Measurements from ENCODE around the gene C2CD4D. TPM values are rescaled to one million over a fixed set of nuclear protein-coding genes. Genes with fewer than 3 reads are reported as not detected.

C2CD4D gene
- total RNA-seq, 1 donor from 2014 or later: not detected

DNA sequence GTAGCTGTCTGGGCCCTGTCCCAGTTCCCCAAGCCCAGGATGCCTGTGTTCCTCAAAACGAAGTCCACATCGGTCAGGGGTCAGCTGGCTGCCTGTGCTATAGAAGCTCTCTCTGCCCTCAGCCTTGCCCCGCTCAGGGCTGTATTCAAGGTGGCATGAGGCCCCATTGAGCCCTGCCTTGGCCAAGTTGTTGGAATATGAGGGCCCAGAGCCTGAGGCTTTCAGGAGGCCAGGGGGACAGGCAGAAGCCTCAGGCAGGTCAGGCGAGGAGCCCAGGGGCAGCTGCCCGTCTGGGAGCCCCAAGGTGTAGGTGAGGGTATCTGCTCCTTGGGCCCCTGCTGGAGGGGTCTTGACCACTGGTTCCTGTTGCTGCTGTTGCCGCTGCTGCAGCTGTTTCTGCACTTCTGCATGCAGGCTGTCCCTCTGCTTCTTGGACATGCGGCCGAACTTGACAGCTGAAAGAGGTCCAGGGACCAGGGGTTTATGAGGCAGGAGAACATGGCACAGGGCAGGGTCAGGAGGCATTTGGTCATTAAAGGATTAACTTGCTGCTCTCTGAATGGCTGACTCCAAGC is 24.6 kb downstream of the C2CD4D start:
- Histone ChIP-seq H3K27ac (no peak overlapping the region), H3K4me1 (no peaks in the 10 kb centered on the region), H3K27me3 (no peaks in the 10 kb centered on the region), H3K4me3 (no peak overlapping the region), H3K36me3 (no peaks in the 10 kb centered on the region), H3K9me3 (no peaks in the 10 kb centered on the region)
- no peak for TF ChIP-seq CTCF (IDR thresholded peaks at IDR 0.05)
- no peak for DNase-seq (ENCODE audit: low spot score in 2 of 2)
- intact Hi-C loops (cut with DNase I): no loop called here

DNA sequence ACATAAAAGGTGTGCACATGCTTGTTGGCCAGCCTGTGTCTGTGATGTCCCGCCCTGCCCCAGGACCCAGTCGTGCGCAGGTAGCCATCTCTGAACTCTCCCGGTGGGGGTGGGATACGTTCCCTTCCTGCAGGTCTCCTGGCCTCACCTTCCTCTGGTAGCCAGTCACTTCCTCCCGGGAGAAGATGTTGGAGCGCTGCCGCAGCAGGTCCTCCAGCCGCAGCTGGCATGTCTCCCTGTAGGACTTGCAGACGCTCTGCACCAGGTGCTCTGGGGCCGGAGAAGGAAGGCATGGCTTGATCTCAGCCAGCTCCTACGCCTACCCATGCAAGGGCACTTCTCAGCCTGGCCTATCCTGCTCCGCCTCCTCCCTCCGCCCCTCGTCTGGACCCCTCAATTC is 25.2 kb downstream of the C2CD4D start:
- intact Hi-C loops (cut with DNase I): no loop called here
- H3K27ac ChIP-seq: no peak overlapping the region
- no peaks in the 10 kb centered on the region for H3K4me1 ChIP-seq
- H3K4me3 ChIP-seq: no peak overlapping the region
- no peaks in the 10 kb centered on the region for H3K9me3 ChIP-seq
- H3K27me3 ChIP-seq: no peaks in the 10 kb centered on the region
- no peak for DNase-seq (ENCODE audit: low spot score in 2 of 2)
- no peaks in the 10 kb centered on the region for H3K36me3 ChIP-seq
- TF ChIP-seq CTCF (IDR thresholded peaks at IDR 0.05): no peak

- no peak for DNase-seq (ENCODE audit: low spot score in 2 of 2)
- no peak for TF ChIP-seq CTCF (IDR thresholded peaks at IDR 0.05)
- H3K36me3 ChIP-seq: no peaks in the 10 kb centered on the region
- no peaks in the 10 kb centered on the region for H3K9me3 ChIP-seq
- H3K27ac ChIP-seq: no peak overlapping the region
- no peak overlapping the region for H3K4me3 ChIP-seq
- H3K27me3 ChIP-seq: no peaks in the 10 kb centered on the region
- H3K4me1 ChIP-seq: no peaks in the 10 kb centered on the region
- intact Hi-C loops (cut with DNase I): no loop called here
Observed at GRCh38 chr1:151813271-151813977, 26.2 kb downstream of the C2CD4D start.

DNA sequence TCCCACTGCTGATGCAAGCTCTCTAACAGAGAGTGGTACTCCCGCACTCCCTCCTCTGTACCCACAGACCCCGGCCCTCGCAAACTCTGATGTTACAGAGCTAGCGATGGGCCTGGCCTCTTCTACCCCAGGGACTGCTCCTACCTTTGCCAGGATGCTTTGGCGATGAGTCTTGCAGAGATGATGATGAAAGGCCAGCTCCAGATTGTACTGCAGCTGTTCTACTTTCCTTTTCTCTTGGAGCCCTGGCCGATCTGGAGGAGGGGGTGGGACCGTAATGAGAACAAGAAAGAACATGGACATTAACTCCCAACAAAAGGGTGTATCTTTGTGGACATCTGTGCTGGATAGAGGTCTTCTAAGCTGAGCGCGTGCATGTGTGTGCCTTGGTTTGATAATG is 28.4 kb downstream of the C2CD4D start:
- Histone ChIP-seq H3K27ac (no peak overlapping the region), H3K4me3 (no peak overlapping the region), H3K9me3 (no peaks in the 10 kb centered on the region), H3K36me3 (no peaks in the 10 kb centered on the region), H3K27me3 (no peaks in the 10 kb centered on the region), H3K4me1 (no peaks in the 10 kb centered on the region)
- no peak for TF ChIP-seq CTCF (IDR thresholded peaks at IDR 0.05)
- DNase-seq (ENCODE audit: low spot score in 2 of 2): no peak
- intact Hi-C loops (cut with DNase I): no loop called here

- no peak for DNase-seq (ENCODE audit: low spot score in 2 of 2)
- Histone ChIP-seq H3K27me3 (no peaks in the 10 kb centered on the region), H3K4me3 (no peak overlapping the region), H3K36me3 (no peaks in the 10 kb centered on the region), H3K9me3 (no peaks in the 10 kb centered on the region), H3K4me1 (no peaks in the 10 kb centered on the region), H3K27ac (no peak overlapping the region)
- no peak for TF ChIP-seq CTCF (IDR thresholded peaks at IDR 0.05)
- intact Hi-C loops (cut with DNase I): no loop called here
Observed at GRCh38 chr1:151809985-151810556, 29.5 kb downstream of the C2CD4D start.
